GM12864 (cell line): ENCODE data around the gene LENG8.

Experiments used
- DNase-seq: peaks from one replicate; pipeline ENCODE4 v3.0.0-alpha.2; 2011; ENCODE audit warnings: low read depth
- H3K4me3 ChIP-seq: 2 replicates; pipeline ENCODE4 v1.5.1; 2011; ENCODE audit warnings: mild to moderate bottlenecking, low read depth, low read length, control low read depth
- TF ChIP-seq, protein P1 (sequence below): IDR thresholded peaks from 2 replicates; pipeline ENCODE4 v1.5.1; 2011; ENCODE audit warnings: low read depth, mild to moderate bottlenecking, moderate library complexity, low read length, control low read depth, inconsistent platforms; ENCODE audit errors: missing control alignments

The LENG8 gene

GRCh38 chr19:54451997-54452396 lies 3.0 kb downstream of the LENG8 start:
- TF ChIP-seq, protein P1, sequence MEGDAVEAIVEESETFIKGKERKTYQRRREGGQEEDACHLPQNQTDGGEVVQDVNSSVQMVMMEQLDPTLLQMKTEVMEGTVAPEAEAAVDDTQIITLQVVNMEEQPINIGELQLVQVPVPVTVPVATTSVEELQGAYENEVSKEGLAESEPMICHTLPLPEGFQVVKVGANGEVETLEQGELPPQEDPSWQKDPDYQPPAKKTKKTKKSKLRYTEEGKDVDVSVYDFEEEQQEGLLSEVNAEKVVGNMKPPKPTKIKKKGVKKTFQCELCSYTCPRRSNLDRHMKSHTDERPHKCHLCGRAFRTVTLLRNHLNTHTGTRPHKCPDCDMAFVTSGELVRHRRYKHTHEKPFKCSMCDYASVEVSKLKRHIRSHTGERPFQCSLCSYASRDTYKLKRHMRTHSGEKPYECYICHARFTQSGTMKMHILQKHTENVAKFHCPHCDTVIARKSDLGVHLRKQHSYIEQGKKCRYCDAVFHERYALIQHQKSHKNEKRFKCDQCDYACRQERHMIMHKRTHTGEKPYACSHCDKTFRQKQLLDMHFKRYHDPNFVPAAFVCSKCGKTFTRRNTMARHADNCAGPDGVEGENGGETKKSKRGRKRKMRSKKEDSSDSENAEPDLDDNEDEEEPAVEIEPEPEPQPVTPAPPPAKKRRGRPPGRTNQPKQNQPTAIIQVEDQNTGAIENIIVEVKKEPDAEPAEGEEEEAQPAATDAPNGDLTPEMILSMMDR = no peak
- no peak for DNase-seq
- H3K4me3 ChIP-seq = no peak overlapping the region

- no peak overlapping the region for H3K4me3 ChIP-seq
- TF ChIP-seq, protein P1 = no peak
- DNase-seq = no peak
Measured at GRCh38 chr19:54452626-54453025, 3.6 kb downstream of the LENG8 start.

DNA sequence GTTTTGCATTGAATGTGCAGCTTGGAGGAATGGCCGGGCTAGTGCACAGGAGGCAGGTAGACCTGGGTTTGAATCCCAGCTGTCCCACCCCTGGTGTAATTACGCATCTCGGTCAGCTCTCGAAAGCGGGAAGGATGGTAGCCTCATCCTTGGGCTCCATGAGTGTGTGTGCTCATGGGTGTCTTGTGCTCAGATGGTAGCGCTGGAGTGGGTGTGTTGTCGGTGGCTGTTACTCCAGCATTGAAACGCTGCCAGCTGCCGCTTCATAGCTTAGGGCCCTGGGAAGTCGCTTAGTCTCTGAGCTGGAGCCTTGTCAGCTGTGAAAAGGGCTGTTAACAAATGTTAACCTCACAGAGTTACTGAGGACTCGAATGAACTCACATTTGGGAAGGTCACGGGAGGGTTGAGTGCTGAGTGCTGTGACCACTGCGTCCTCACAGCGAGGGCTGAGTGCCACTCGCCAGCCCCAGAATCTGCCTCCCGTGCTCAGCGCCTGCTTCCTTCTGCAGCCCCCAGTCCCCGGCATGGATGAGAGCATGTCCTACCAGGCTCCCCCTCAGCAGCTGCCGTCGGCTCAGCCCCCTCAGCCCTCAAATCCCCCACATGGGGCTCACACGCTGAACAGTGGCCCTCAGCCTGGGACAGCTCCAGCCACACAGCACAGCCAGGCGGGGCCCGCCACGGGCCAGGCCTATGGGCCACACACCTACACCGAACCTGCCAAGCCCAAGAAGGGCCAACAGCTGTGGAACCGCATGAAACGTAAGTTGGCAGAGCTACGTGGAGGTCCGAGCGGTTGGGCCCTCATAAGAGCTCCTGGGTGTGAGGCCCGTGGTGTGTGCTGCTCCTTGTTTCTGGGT lies 5.2 kb downstream of the LENG8 start:
- DNase-seq = no peak
- TF ChIP-seq, protein P1 = no peak
- no peak overlapping the region for H3K4me3 ChIP-seq

- TF ChIP-seq, protein P1 = no peak
- no peak for DNase-seq
Measured at GRCh38 chr19:54454781-54455675, 6.0 kb downstream of the LENG8 start.

DNA sequence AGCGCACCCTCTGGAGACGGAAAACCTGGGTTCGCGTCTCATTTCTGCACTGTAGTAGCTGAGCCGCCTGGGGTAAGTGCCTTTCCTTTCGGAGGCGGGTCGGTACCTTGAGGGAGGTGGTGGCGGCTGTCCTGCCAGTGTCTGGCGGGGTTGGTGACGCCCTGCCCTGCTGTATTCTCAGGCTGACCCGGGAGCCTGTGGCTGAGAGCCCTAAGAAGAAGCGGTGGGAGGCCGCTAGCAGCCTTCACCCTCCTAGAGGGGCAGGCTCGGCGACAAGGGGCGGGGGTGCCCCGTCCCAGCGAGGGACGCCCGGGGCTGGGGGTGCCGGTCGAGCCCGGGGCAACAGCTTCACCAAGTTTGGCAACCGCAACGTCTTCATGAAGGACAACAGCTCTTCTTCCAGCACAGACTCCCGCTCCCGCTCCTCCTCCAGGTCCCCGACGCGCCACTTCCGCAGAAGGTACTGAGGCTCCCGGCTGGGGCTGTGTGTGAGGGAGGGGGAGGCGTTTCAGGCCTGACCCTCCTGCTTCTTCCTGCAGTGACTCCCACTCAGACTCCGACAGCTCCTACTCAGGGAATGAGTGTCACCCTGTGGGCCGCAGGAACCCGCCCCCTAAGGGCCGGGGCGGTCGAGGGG lies 6.9 kb downstream of the LENG8 start:
- TF ChIP-seq, protein P1 = no peak
- no peak for DNase-seq
- no peak overlapping the region for H3K4me3 ChIP-seq

More at GRCh38 chr19:54454781-54455675, 6.0 kb downstream of the LENG8 start:
- no peak overlapping the region for H3K4me3 ChIP-seq

GRCh38 chr19:54456423-54457373 lies 7.7 kb downstream of the LENG8 start:
- TF ChIP-seq, protein P1 = no peak
- H3K4me3 ChIP-seq = no peak overlapping the region
- no peak for DNase-seq
